SK-N-DZ (cell line): ENCODE data around the gene SERPINA5.
"Not testable (repeated sequence)": the region's sequence is repeated elsewhere in the genome, so short reads cannot be mapped to it uniquely, and the experiment has no call there.

ENCODE experiments used
- DNase-seq: peaks from one replicate; pipeline ENCODE4 v3.0.0-alpha.2; 2015; ENCODE audit warnings: low spot score

SERPINA5 gene

DNA sequence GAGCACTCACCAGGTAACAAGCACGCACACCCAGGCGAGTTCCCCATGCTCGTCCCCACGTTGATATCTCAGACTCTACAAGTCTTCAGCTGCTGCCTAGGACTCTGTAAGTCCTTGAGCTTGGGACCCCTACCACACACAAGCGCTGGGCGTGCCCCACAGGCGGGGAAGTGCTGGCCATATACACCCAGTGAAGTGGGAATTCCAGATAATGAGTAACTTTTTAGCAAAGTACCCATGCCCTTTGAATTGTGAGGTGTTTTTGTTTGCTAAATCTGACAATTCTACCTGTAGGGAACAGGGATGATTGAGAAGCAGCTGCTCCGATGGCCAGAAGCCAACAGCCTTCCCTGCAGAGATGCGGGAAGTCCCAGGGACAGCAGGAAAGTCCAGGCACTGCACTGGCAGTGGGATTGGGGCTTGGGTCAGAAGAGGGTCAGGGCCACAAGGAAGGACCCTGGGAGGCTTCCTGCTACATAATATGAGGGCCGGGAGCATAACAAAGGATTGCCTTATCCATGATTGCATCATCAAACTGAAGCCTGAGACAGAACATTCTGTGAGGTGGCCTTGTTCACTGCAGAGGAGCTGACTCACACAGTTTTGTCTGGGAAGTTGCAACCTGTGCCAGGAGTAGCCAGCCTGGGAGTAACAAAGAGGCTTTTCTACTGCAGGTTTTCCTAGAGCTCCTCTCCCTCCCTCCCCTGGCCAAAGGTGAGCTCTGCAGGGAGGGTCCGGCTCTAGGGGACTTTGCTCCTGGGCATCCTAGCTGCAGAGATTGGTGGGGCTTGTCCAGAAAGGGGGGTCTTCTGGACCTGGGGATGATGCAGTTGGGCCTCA, 17.8 kb downstream of the SERPINA5 start:
- no peak for DNase-seq

- DNase-seq = no peak
Measured at GRCh38 chr14:94599656-94600004, 18.4 kb downstream of the SERPINA5 start.

DNA sequence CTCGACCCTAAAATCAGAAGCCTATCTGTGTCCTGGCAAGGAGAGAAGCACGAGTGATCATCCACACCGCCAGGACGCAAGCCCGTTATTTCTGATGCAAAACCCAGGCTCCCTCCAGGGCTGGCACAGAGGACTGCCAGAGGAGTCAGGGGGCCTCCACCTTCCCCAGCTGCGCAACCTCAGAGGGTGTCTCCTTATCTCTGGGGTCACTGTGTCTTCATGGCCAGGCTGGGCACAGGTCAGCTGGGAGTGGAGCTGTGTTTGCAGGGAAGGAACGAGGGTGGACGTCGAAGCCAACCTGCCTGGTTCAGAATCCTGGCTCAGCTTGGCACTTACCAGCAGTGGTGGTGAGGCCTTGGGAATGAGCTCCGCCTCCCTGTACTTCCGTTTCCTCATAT, 18.9 kb downstream of the SERPINA5 start:
- no peak for DNase-seq

DNA sequence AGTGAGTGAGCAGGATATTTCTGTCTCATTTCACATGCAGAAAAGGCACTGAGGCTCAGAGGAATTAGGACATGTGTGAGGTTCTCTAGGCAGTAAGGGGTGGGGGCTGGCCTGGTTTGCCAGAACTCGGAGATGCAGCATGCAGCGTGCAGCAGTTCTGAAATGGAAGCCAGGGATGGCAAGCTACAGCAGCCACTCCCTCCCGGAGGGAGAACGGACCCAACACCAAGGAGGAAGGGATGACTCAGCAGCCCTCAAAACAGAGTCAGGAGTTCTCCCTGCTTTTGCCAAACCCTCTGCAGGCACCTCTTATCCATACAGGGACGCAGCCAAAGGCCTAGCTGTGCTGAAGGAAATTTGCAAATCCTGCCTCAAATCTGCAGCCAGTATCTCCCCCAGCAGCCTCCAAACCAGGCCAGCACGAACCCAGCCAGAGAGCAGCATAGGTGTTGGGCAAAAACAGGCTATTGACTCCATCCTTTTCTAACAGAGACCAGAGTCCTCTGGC, 20.7 kb downstream of the SERPINA5 start:
- no peak for DNase-seq

- DNase-seq = no peak
Measured at GRCh38 chr14:94602722-94603121, 21.5 kb downstream of the SERPINA5 start.

DNA sequence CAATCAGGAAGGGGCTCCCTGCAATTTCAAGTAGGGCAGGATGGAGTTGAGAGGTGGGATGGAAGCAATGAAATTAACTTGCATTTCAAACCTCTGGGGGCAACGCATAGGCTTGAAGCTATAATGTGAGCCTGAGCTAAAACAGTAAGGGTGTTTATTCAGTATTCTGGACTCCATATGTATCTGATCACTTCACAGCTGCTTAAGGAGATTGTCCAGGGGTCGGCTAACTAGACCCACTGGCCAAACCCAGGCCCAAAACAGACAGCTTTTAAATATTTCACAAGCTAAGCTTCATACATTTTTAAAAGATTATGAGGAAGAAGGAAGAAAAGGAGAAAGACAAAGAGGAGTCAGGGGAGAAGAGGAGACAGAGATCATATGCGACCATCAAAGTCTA, 24.1 kb downstream of the SERPINA5 start:
- DNase-seq = no peak

DNA sequence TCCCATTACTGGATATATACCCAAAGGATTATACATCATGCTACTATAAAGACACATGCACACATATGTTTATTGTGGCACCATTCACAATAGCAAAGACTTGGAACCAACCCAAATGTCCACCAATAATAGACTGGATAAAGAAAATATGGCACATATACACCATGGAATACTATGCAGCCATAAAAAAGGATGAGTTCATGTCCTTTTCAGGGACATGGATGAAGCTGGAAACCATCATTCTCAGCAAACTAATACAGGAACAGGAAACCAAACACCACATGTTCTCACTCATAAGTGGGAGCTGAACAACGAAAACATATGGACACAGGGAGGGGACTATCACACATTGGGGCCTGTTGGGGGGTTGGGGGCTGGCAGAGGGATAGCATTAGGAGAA, 27.7 kb downstream of the SERPINA5 start:
- DNase-seq = not testable (repeated sequence)

DNA sequence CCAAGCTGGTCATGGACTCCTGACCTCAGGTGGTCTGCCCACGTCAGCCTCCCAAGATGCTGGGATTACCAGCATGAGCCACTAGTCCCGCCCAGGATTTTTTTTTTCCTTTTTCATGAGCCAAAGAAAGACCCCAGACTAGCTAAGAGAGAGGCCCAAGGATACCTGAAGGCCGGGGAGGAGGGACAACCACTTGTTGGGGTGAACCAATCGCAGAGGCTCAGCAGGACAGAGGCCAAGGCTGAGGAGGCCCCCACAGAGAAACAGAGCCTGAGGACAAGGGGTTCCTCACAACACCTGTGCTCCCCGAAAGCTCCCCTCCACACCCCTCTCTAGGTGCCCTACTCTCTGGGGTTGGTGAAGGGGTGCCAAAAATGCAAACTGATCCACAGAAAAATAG, 30.0 kb downstream of the SERPINA5 start:
- DNase-seq = no peak

DNA sequence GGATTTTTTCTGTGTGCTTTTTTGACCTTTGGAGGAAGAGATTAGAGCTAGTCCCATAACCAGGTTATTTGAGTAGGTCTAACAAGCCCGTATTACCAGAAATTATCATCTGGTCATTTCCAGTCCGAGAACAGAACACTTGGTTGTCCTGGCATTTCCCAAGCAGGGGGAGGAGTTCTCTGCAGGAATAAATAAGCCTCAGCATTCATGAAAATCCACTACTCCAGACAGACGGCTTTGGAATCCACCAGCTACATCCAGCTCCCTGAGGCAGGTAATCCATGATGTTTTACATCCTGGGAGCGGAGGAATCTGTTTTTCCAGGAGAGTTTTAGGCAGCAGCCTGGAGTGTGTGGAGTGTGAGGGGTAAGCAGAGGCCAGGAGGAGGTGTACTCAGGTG, 30.9 kb downstream of the SERPINA5 start, which contains the start of gene SERPINA3:
Gene SERPINA3, plus strand, starts transcription at position 218 of the 400 bp plus-strand sequence. CDS start 2,051 bp downstream, outside the sequence.
- no peak for DNase-seq

DNA sequence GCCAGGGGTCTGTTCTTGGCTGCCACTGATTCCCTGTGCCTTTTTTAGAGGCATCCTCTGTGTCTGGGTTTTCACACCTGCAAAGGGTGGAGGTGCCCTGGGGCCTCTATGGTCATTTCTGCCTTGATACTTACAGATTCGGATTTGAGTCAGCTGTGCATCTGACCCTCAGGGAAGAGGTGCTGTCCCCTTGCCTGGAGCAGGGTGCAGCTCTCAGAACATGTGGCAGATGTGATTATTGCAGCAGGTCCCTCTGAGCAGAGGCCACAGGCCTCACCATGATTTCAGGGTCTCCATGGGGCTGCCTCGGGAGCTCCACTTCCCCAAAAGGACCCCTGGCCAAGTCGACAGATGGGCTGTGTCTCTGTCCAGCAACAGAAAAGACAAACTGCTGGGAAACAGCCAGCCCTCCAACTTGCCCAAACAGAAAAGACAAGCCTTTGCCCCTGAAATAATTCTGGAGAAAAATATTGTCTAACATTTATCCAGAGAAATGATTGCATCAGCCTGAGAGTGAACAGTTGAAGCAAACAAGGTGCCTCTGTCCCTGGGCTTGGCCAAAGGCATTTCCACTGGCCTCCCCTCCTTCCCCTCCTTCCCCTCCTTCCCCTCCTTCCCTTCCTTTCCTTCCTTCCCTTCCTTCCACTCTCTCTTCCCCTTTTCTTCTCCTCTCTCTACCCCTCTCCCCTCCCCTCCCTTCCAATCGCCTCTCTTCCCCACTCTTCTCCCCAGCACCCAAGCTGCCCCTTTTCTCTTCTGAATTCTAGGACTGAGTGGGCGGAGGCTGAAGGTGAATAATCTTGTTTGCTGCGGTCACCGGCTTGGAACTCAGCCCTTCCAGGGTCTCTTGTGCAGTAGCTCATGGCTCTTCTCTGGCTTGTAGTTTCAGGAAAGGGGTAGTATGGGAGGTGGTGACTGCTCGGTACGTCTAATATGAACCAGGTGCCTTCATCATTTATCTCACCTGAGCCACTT, 31.6 kb downstream of the SERPINA5 start:
- no peak for DNase-seq

GRCh38 chr14:94613720-94614644, 32.8 kb downstream of the SERPINA5 start:
- no peak for DNase-seq

DNA sequence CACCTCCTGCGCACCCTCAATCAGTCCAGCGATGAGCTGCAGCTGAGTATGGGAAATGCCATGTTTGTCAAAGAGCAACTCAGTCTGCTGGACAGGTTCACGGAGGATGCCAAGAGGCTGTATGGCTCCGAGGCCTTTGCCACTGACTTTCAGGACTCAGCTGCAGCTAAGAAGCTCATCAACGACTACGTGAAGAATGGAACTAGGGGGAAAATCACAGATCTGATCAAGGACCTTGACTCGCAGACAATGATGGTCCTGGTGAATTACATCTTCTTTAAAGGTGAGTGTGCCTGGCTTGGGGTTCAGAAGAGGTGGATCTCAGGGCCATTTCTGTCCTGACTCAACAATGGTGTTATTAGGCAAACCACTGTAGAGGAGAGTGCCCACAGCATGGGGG, 33.6 kb downstream of the SERPINA5 start:
- DNase-seq = no peak

DNA sequence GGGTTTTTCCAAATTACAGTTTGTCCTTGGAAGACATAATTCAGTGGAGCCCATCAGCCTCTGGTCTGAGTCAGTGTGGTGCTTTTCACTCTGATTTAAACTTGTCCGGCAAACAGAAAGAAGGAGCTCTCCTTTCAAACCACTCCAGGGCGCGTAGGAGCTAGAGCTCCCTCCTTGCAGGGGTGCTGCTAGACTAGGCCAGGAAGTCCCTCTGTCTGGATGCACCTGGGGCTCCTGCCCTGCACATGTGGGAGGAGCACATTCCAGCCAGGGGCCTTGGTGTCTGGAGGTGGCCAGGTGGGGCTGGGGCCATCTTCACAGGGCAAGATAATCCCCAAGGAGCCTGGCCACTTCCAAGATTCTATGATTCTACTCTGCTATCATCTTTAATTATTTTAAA, 34.0 kb downstream of the SERPINA5 start:
- DNase-seq = no peak

DNA sequence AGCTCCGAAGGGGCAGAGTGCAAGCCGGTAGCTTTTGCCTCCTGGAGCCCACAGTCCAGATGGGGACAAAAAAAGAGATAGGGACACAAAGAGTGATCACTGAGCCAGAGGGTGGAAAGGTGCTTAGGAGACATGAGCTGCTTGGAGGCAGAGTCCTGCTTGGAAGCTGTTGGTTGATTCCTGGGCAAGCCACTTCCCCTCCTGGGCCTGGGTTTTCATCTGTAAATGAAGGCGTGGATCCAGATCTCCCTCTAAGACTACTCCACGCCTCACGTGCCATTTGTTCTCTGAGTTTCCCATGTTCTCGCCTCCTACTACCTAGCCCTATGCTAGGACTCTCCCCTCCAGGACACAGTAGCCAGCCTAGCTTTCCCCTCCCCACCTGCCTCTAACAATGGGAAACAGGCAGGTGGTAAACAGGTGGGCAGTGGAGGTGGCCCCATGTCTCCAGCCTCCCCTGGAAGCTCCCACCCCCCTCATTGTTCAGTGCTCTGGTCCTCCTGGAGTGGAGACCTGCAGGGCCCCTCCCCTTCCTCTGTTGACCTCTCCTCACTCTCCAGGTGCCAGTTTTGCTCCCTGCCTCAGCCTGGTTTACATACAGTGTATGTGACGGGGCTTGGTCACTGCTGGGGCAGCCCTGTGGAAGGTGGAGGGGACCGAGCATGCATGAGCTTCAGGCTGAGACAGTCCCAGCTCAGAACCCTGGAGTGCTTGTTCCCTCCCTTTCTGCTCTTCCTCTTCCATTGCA, 34.8 kb downstream of the SERPINA5 start:
- no peak for DNase-seq

DNA sequence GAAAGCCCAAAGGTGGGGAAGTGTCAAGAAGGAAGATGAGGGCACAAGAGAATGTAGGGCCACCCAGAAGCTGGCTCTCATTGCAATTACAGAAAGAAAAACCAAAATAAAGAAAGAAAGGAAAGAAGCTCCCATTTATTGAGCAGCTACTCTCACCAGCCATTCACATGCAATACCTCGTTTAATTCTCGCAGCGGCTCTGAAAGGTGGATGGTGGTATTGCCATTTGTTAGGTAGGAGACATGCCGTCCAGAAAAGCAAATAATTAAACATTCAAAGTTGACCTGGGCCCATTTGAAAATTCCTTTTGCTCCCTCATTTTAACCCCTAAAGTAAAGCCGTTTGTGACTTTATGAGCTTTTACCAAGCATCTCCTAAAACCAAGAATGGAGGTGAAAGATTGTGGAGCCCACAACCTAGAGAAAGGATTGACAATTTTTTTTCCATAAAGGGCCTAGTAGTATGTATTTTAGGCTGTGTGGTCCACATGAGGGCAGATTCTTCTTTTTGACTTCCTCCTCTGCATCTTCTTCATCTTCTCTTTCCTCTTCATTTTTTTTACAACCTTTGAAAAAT, 36.2 kb downstream of the SERPINA5 start:
- no peak for DNase-seq

DNA sequence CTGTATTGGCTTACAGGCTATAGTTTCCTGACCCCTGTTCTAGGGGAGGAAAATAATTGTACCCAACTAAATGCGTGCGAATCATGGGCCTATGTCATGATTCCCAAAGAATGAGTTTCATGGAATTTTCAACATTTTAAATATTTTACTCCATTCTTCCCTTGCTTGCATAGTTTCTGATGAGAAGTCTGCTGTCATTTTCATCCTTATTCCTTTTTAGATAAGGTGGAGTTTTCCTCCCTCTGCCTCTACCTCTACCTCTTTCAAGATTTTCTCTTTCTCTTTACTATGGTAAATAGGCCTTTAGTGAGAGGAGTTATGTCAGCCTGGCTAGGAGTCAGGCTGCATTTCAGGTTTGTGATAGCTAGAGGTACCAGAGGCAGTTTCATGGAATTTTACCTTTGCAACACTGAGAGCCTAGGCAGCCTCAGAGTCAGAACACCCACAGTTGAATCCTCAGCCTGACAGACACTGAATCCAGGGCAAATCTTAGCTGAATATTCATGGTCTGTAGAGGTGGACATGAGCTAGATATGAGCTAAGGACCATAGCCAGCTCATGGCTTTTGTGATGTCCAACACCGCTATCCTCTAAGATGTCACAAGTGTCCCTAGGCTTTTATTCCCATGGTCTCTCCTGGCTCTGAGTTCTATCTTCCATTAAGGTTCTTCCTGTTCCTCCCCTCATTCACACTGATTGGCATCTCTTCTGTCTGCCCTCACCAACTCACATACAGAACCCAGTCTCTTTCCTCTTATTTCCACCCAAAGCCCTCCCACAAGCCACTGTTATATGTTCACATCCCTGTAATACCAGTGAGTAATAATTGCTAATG, 37.0 kb downstream of the SERPINA5 start:
- no peak for DNase-seq

DNA sequence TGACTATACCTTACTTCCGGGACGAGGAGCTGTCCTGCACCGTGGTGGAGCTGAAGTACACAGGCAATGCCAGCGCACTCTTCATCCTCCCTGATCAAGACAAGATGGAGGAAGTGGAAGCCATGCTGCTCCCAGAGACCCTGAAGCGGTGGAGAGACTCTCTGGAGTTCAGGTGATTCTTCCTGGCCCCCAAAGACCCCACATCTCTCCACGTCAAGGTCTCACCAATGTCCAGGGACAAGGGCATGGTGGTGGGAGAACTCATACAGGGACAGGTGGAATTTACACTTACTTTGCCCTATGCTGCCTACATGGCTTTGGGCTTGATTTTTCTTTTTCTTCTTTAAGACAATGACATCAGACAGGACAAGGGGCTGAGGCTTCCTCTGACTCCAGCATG, 38.1 kb downstream of the SERPINA5 start:
- DNase-seq = no peak

- no peak for DNase-seq
Measured at GRCh38 chr14:94620597-94620996, 39.4 kb downstream of the SERPINA5 start.
